Choroid plexus epithelial cell (primary cell): ENCODE measurements around the gene CACNA1I.

Source experiments
- DNase-seq: peaks from one replicate; pipeline ENCODE4 v3.0.0-alpha.2; 2010; ENCODE audit warnings: low read depth
- H3K4me3 ChIP-seq: 2 replicates; pipeline ENCODE4 v1.5.1; 2011; ENCODE audit warnings: low read depth, mild to moderate bottlenecking, control low read depth, low read length, moderate library complexity
- TF ChIP-seq, protein P1 (sequence below): conservative IDR thresholded peaks from 2 replicates; pipeline ENCODE4 v1.5.1; 2011; ENCODE audit warnings: low read depth, mild to moderate bottlenecking, control low read depth, inconsistent platforms, low read length, moderate library complexity

CACNA1I gene

DNA sequence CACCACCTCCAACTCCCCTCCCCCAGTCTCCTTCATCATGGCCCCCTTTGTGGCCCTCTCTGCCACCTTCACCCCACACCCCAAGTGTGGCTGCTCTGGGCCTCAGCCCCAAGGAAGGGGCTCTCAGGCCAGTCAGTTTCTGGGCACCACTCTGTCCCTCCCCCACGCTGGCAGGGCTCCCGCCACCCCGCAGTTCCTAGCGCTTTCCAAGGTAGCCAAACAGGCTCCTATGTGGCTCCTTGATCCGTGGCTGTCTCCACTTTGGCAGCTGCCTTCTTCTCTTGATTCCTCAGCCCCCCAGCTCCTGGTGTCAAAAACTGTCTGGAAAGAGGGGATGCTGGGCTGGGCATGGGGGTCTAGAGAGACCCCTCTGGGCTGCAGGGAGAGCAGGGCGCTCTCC is 10.4 kb upstream of the CACNA1I start:
- no peak for DNase-seq
- TF ChIP-seq, protein P1, sequence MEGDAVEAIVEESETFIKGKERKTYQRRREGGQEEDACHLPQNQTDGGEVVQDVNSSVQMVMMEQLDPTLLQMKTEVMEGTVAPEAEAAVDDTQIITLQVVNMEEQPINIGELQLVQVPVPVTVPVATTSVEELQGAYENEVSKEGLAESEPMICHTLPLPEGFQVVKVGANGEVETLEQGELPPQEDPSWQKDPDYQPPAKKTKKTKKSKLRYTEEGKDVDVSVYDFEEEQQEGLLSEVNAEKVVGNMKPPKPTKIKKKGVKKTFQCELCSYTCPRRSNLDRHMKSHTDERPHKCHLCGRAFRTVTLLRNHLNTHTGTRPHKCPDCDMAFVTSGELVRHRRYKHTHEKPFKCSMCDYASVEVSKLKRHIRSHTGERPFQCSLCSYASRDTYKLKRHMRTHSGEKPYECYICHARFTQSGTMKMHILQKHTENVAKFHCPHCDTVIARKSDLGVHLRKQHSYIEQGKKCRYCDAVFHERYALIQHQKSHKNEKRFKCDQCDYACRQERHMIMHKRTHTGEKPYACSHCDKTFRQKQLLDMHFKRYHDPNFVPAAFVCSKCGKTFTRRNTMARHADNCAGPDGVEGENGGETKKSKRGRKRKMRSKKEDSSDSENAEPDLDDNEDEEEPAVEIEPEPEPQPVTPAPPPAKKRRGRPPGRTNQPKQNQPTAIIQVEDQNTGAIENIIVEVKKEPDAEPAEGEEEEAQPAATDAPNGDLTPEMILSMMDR, result no peak
- no peak overlapping the region for H3K4me3 ChIP-seq

DNA sequence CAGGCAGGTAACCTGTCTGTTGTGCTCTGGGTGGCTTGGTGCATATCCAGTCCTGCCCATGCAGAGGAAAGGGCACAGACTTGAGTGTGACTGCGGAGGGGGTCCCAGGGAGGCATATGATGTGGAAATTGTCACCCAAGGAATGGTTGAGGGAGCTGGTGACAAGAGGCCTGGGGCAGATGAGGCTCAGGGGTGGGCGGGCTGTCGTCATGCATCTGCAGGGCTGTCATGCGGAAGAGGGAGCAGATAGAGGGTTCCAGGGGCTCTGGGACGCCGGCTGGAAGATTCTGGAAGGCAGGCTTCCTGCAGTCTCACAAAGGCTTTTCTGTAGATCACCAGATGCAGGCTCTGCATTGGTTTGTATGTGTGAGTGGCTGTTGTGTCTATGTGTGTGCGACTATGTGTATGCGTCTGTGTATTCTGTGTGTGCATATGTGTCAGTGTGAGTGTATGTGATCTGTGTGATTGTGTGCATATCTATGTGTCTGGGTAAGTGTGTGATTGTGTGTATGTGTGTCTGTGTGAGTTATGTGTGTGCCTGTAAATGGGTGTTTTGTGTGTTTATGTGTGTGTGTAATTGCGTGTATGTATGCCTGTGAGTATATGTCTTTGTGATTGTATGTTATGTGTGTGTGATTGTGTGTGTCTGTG is 7.6 kb upstream of the CACNA1I start:
- H3K4me3 ChIP-seq, result no peak overlapping the region
- DNase-seq, result no peak
- TF ChIP-seq, protein P1, result no peak

DNA sequence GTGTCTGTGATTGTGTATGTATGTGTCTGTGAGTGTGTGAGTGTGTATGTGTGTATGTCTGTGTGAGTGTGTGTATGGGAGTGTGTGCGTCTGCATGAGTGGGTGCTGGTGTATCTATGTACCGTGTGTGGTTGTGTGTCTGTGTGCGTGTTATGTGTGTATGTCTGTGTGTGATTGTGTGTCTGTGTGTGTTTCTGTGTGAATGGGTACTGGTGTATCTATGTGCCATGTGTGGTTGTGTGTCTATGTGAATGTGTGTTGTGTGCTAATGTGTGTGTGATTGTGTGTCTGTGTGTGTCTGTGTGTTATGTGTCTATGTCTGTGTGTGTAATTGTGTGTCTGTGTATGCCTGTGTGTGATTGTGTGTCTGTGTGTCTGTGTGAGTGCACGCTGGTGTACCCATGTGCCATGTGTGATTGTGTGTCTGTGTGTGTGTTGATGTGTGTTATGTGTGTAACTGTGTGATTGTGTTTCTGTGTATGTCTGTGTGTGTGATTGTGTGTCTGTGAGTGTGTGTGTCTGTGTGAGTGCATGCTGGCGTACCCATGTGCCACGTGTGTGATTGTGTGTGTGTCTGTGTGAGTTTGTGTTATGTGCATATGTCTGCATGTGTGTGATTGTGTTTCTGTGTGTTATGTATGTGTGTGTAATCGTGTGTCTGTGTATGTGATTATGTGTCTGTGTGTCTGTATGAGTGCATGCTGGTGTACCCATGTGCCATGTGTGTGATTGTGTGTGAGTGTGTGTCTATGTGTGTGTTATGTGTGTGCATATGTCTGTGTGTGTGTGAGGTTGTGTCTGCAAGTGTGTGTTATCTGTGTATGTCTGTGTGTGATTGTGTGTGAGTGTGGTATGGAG is 6.8 kb upstream of the CACNA1I start:
- no peak for DNase-seq
- H3K4me3 ChIP-seq, result no peak overlapping the region
- TF ChIP-seq, protein P1, result no peak

DNA sequence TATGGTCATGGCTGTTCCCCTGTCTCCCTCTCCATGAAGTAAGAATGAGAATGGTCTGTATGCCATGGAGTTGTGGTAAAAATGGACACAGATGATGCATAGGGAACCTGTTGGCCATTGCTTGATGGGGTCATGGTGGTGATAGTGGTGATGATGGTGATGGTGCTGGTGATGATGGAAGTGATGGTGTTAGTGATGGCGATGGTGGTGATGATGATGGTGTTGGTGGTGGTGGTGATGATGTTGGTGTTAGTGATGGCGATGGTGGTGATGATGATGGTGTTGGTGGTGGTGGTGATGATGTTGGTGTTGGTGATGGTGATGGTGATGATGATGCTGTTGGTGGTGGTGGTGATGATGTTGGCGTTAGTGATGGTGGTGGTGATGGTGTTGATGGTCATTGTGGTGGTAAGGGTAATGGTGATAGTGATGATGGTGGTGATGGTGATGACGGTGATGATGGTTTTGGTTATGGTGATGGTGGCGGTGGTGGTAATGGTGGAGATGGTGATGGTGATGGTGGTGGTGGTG is 5.1 kb upstream of the CACNA1I start:
- no peak for DNase-seq
- H3K4me3 ChIP-seq, result no peak overlapping the region
- TF ChIP-seq, protein P1, result no peak

DNA sequence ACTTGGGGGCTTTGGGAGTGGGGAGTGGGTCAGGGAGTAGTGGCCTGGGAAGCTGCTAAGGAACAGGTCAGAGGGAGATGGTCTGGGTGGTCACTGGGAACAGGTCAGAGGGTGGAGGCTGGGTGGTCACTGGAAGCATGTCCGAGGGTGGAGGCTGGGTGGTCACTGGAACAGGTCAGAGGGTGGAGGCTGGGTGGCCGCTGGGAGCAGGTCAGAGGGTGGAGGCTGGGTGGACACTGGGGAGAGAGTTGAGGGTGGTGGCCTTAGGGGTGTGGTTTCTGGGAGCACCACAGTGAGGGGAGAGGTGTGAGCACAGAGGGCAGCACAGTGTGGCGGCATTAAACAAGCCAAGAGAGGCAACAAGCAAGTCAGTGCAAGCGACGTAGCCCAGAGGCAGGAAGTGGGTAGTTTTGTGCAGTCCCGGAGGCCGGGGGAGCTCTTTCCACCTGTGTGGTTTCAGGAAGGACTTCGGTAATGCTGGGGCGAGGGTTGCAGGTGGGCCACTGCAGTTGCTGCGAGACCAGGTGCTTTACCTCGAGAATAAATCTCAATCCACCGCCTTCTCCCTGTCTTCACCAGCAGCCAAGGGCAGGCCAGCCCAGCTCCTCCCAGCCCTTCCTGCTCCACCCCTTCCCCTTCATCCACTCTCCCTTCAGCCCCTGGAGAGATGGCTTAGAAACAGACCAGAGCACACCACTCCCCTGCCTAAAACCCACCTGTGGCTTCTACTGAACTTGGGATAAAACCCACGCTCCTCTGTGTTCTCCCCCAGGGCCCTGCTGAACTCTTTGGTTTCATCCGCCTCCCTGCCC is 3.2 kb upstream of the CACNA1I start:
- no peak for DNase-seq
- H3K4me3 ChIP-seq, result no peak overlapping the region
- TF ChIP-seq, protein P1, result no peak

DNA sequence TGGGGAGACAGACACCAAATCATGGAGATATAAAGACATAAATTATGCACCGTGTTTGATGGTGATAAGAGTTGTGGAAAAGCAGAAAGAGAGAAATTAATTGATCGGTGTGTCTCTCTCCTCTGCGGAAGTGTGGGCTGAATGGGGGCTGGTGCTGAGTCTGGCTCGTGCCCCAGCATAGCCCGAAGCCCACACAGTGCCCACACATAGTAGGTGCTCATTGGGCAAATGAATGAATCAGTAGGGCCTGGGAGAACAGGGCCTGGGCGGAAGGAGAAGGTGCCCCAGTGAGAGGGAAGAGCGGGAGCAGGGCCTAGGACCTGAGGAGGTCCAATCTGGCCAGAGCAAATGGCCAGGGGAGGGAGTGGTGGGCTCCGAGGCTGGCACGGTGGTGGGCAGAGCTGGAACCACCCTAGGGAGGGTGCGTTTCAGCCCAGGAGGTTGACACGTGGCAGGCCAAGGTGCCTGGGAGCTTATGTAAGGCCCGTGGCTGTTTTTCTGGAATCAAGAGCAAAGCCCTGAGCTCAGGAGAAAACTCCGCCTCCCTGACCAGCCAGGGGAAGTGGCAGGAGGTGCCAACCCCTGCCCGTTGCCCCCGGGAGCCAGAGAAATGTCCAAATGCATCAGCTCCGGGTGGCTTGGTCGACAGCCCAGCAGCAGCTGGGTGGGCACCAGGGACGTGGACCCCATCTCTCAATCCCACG is 2.1 kb upstream of the CACNA1I start:
- TF ChIP-seq, protein P1, result no peak
- no peak for DNase-seq
- H3K4me3 ChIP-seq, result no peak overlapping the region
